ENCODE results near the gene FAM9A. TPM values are rescaled to one million over a fixed set of nuclear protein-coding genes. Genes with fewer than 3 reads are reported as not detected.

The FAM9A gene
- polyA plus RNA-seq, 5 donors: 0.24 to 0.57 TPM; not detected in 3

Other genes with a start within 250 kb of the FAM9A start
- 10 to 100 TPM; 24.9 to 64.1 (median 48.3) TPM for gene ANOS1, start 69.2 kb downstream of the FAM9A start, polyA plus RNA-seq (ENCODE audit: insufficient read depth in 1 of 5, insufficient read length in 5 of 5, low replicate concordance in 1 of 5)
- gene FAM9B, start 232.7 kb upstream of the FAM9A start, polyA plus RNA-seq (ENCODE audit: insufficient read depth in 1 of 5, insufficient read length in 5 of 5, low replicate concordance in 1 of 5): under 1 TPM in 2 of 5 donors, not detected in 3; 0.08 to 0.12 TPM